SKM-1 treated with dmso at 0.1 percent for 144 hours (cell line): ENCODE measurements around the gene SWAP70.

ENCODE experiments used
- DNase-seq: peaks from one replicate; lab custom pipeline; 2025; ENCODE audit not compliant: unreplicated experiment; lab: John Stamatoyannopoulos, UW

The SWAP70 gene

GRCh38 chr11:9748361-9748970 is 84.6 kb downstream of the SWAP70 start:
- DNase-seq, result peak; percentile 82

- DNase-seq, result no peak
Observed at GRCh38 chr11:9750551-9750950, 86.7 kb downstream of the SWAP70 start.

- no peak for DNase-seq
Observed at GRCh38 chr11:9752091-9752490, 88.2 kb downstream of the SWAP70 start.

GRCh38 chr11:9753021-9753420 is 89.1 kb downstream of the SWAP70 start:
- DNase-seq, result peak; percentile 52

GRCh38 chr11:9754010-9754471 is 90.2 kb downstream of the SWAP70 start:
- DNase-seq, result no peak

GRCh38 chr11:9755561-9756185 is 91.8 kb downstream of the SWAP70 start:
- DNase-seq, result no peak

- no peak for DNase-seq
Observed at GRCh38 chr11:9756461-9756860, 92.6 kb downstream of the SWAP70 start.

GRCh38 chr11:9756878-9757277 is 93.0 kb downstream of the SWAP70 start:
- DNase-seq, result no peak

GRCh38 chr11:9757809-9758636 is 94.1 kb downstream of the SWAP70 start:
- DNase-seq, result peak; percentile 81

- peak; percentile 49 for DNase-seq
Observed at GRCh38 chr11:9758637-9759518, 95.0 kb downstream of the SWAP70 start.

GRCh38 chr11:9759519-9760192 is 95.8 kb downstream of the SWAP70 start:
- DNase-seq, result peak; percentile 80

GRCh38 chr11:9760193-9760575 is 96.3 kb downstream of the SWAP70 start:
- DNase-seq, result no peak

GRCh38 chr11:9761441-9761945 is 97.6 kb downstream of the SWAP70 start:
- DNase-seq, result no peak

GRCh38 chr11:9762531-9762930 is 98.7 kb downstream of the SWAP70 start:
- no peak for DNase-seq

- DNase-seq, result no peak
Observed at GRCh38 chr11:9763301-9763700, 99.4 kb downstream of the SWAP70 start.

GRCh38 chr11:9765320-9766101 is 101.6 kb downstream of the SWAP70 start:
- DNase-seq, result no peak

- DNase-seq, result no peak
Observed at GRCh38 chr11:9769621-9770020, 105.7 kb downstream of the SWAP70 start.

- DNase-seq, result no peak
Observed at GRCh38 chr11:9771071-9771511, 107.2 kb downstream of the SWAP70 start.

GRCh38 chr11:9772218-9772617 is 108.3 kb downstream of the SWAP70 start:
- no peak for DNase-seq
